Measurements from ENCODE around the gene GEN1. TPM values are rescaled to one million over a fixed set of nuclear protein-coding genes. Genes with fewer than 3 reads are reported as not detected.

Gene GEN1
- total and polyA plus RNA-seq, 2 of the 13 experiments (the other 11 are each of a cell fraction or from before 2014, with no cell fraction given) = 9.9 to 27.1 TPM

- in situ Hi-C loops (cut with HindIII; ENCODE audit: extremely low pct_ligation_motif_present, low pct_unique_long_range_greater_than_20kb) = no loop called here
- Histone ChIP-seq H3K79me2 (ENCODE audit: insufficient read depth, low read length) (no peaks in the 10 kb centered on the region), H3K9ac (ENCODE audit: insufficient read depth, low read depth, low read length) (no peak overlapping the region), H3K4me3 (replicated peaks in 1 of 3; ENCODE audit: insufficient read depth in 1 of 3, low read depth in 2 of 3, low read length in 3 of 3) (no peak overlapping the region), H3K4me1 (ENCODE audit: insufficient read depth, low read length) (peaks cover 24% of the 10 kb centered on the region), H3K36me3 (replicated peaks in 1 of 2; ENCODE audit: control insufficient read depth in 1 of 2, insufficient read depth in 2 of 2, low read length in 2 of 2) (no peaks in the 10 kb centered on the region), H3K27ac (ENCODE audit: extremely low read length, insufficient read depth, low read length) (no peak overlapping the region), H3K4me2 (ENCODE audit: low read depth, low read length) (no peak overlapping the region), H3K27me3 (ENCODE audit: control insufficient read depth in 1 of 2, insufficient read depth in 2 of 2, low read length in 2 of 2) (peaks cover 0 to 12% of the 10 kb centered on the region in 2 experiments; a peak in 2 of 5 replicates), H2AFZ (ENCODE audit: low read length) (no peak overlapping the region), H4K20me1 (ENCODE audit: insufficient read depth, low read length) (no peaks in the 10 kb centered on the region), H3K9me3 (ENCODE audit: low read length) (no peaks in the 10 kb centered on the region)
- no TSS peak for BruUV-seq (replicated peaks)
- FAIRE-seq = no peak
- intact Hi-C loops (cut with micrococcal nuclease; ENCODE audit: unreplicated experiment) = no loop called here
- TF ChIP-seq ARNT (IDR thresholded peaks at IDR 0.05) = no peak
- no peak for TF ChIP-seq KLF16 (CRISPR knock-in tag; IDR thresholded peaks at IDR 0.05)
- no peak for TF ChIP-seq THAP8 (CRISPR knock-in tag; IDR thresholded peaks at IDR 0.05; ENCODE audit: borderline replicate concordance)
- TF ChIP-seq ZNF296 (CRISPR knock-in tag; conservative IDR thresholded peaks at IDR 0.05) = no peak
- no peak for TF ChIP-seq ZBTB25 (CRISPR knock-in tag; IDR thresholded peaks at IDR 0.05)
- TF ChIP-seq ZNF607 (CRISPR knock-in tag; IDR thresholded peaks at IDR 0.05; ENCODE audit: borderline replicate concordance) = no peak
- TF ChIP-seq, protein P1, sequence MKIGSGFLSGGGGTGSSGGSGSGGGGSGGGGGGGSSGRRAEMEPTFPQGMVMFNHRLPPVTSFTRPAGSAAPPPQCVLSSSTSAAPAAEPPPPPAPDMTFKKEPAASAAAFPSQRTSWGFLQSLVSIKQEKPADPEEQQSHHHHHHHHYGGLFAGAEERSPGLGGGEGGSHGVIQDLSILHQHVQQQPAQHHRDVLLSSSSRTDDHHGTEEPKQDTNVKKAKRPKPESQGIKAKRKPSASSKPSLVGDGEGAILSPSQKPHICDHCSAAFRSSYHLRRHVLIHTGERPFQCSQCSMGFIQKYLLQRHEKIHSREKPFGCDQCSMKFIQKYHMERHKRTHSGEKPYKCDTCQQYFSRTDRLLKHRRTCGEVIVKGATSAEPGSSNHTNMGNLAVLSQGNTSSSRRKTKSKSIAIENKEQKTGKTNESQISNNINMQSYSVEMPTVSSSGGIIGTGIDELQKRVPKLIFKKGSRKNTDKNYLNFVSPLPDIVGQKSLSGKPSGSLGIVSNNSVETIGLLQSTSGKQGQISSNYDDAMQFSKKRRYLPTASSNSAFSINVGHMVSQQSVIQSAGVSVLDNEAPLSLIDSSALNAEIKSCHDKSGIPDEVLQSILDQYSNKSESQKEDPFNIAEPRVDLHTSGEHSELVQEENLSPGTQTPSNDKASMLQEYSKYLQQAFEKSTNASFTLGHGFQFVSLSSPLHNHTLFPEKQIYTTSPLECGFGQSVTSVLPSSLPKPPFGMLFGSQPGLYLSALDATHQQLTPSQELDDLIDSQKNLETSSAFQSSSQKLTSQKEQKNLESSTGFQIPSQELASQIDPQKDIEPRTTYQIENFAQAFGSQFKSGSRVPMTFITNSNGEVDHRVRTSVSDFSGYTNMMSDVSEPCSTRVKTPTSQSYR (CRISPR knock-in tag; IDR thresholded peaks at IDR 0.05; ENCODE audit: borderline replicate concordance) = no peak
- ChIA-PET POLR2A (no interaction called here), CTCF (ENCODE audit: low intra/inter-chr PET ratio, low total read pairs) (no interaction called here)
- WGBS (ENCODE audit: low lambda C conversion rate) = 2% methylated on average over 3 of the region's 3 CpGs
- no peak for ATAC-seq
- DNase-seq (ENCODE audit: low spot score) = no peak
Observed at GRCh38 chr2:17803497-17803896, 49.6 kb downstream of the GEN1 start.

All from HepG2 (cell line).